COLO829 (cell line): ENCODE measurements around the gene TRAPPC2L.

Experiments used
- DNase-seq: peaks from one replicate; pipeline ENCODE4 v3.0.0; 2012; ENCODE audit warnings: low spot score

Gene TRAPPC2L

GRCh38 chr16:88910284-88911135 lies 53.6 kb downstream of the TRAPPC2L start:
- DNase-seq, result no peak

- no peak for DNase-seq
Observed at GRCh38 chr16:88911136-88911945, 54.4 kb downstream of the TRAPPC2L start.

- no peak for DNase-seq
Observed at GRCh38 chr16:88911946-88912310, 55.0 kb downstream of the TRAPPC2L start.
